Hepatocyte (in vitro differentiated cells): ENCODE results near the gene RASAL3. TPM values are rescaled to one million over a fixed set of nuclear protein-coding genes. Genes with fewer than 3 reads are reported as not detected.

Source experiments
- DNase-seq: peaks from one replicate; pipeline ENCODE4 v3.0.0-alpha.2; 2016; ENCODE audit warnings: low spot score
- H2AFZ ChIP-seq: fragments of 200-600 bp; sonication (generic); 2 replicates; pipeline ENCODE4 v1.6.0; 2016; ENCODE audit warnings: antibody characterized with exemption, mild to moderate bottlenecking
- H3K27ac ChIP-seq: fragments of 200-600 bp; sonication (generic); 2 replicates; pipeline ENCODE4 v1.5.1; 2016; ENCODE audit warnings: mild to moderate bottlenecking
- H3K27me3 ChIP-seq: fragments of 200-600 bp; sonication (generic); 2 replicates; pipeline ENCODE4 v1.6.1; 2016
- H3K36me3 ChIP-seq: fragments of 200-600 bp; sonication (generic); replicated peaks from 2 replicates; pipeline ENCODE4 v1.5.1; 2016; ENCODE audit warnings: low read depth; ENCODE audit not compliant: insufficient read depth
- H3K4me1 ChIP-seq: fragments of 200-600 bp; sonication (generic); 2 replicates; pipeline ENCODE4 v1.5.1; 2016; ENCODE audit warnings: mild to moderate bottlenecking, moderate library complexity; ENCODE audit not compliant: insufficient read depth
- H3K4me2 ChIP-seq: fragments of 200-600 bp; sonication (generic); 2 replicates; pipeline ENCODE4 v1.6.0; 2016
- H3K4me3 ChIP-seq: fragments of 200-600 bp; sonication (generic); 2 replicates; pipeline ENCODE4 v1.5.1; 2016; ENCODE audit warnings: mild to moderate bottlenecking
- H3K79me2 ChIP-seq: fragments of 200-600 bp; sonication (generic); 2 replicates; pipeline ENCODE4 v1.6.0; 2017; ENCODE audit warnings: mild to moderate bottlenecking
- H3K9me2 ChIP-seq: fragments of 200-600 bp; sonication (generic); replicated peaks from 2 replicates; pipeline ENCODE4 v1.6.0; 2017; ENCODE audit warnings: mild to moderate bottlenecking; ENCODE audit not compliant: insufficient read depth
- H3K9me3 ChIP-seq: fragments of 200-600 bp; sonication (generic); 2 replicates; pipeline ENCODE4 v1.5.1; 2016; ENCODE audit warnings: low read depth, mild to moderate bottlenecking
- H4K20me1 ChIP-seq: fragments of 200-600 bp; sonication (generic); 2 replicates; pipeline ENCODE4 v1.6.0; 2016; ENCODE audit warnings: mild to moderate bottlenecking; ENCODE audit not compliant: insufficient read depth, poor library complexity, severe bottlenecking
- CTCF ChIP-seq: fragments of 200-600 bp; sonication (generic); IDR thresholded peaks from 2 replicates; pipeline ENCODE4 v1.5.1; 2016; ENCODE audit warnings: antibody characterized with exemption, mild to moderate bottlenecking; ENCODE audit not compliant: poor library complexity
- EZH2 ChIP-seq: fragments of 200-600 bp; sonication (generic); IDR thresholded peaks from 2 replicates; pipeline ENCODE4 v1.6.1; 2016; ENCODE audit warnings: antibody characterized with exemption, mild to moderate bottlenecking, borderline replicate concordance
- EZH2phosphoT487 ChIP-seq: fragments of 200-600 bp; sonication (generic); IDR thresholded peaks from one replicate; pipeline ENCODE4 v1.6.1; 2018; ENCODE audit warnings: antibody characterized with exemption, mild to moderate bottlenecking, low read depth, moderate library complexity; ENCODE audit not compliant: unreplicated experiment, severe bottlenecking
- WGBS: methylation state at CpG from one replicate; pipeline ENCODE4 v1.1.6; 2016; ENCODE audit warnings: low lambda C conversion rate; ENCODE audit errors: missing lambda C conversion rate; 5-methylcytosine and 5-hydroxymethylcytosine counted together
- polyA plus RNA-seq: library from polyadenylated mRNA; unstranded; fragments of >200 nt; fragmentation: Nextera tagmentation; extraction: Ambion mirVana; gene quantifications from 2 replicates; pipeline ENCODE4 v1.2.1, GENCODE V29; 2016
- total RNA-seq: library from RNA; depleted of rRNA; stranded (reverse); fragments of >200 nt; gene quantifications from 2 replicates; pipeline ENCODE4 v1.2.3, GENCODE V29; 2014

RASAL3 gene
- total and polyA plus RNA-seq, 2 experiments from 2014 or later = 0.07 to 0.23 TPM

GRCh38 chr19:15468675-15469512, 4.5 kb upstream of the RASAL3 start:
- H3K4me2 ChIP-seq = no peak overlapping the region
- no peaks in the 10 kb centered on the region for H3K36me3 ChIP-seq
- no peaks in the 10 kb centered on the region for H3K79me2 ChIP-seq
- WGBS = 71% methylated on average over 12 of the region's 12 CpGs
- H3K9me2 ChIP-seq = no peaks in the 10 kb centered on the region
- H4K20me1 ChIP-seq = no peaks in the 10 kb centered on the region
- H2AFZ ChIP-seq = no peak overlapping the region
- H3K9me3 ChIP-seq = no peaks in the 10 kb centered on the region
- no peak overlapping the region for H3K27ac ChIP-seq
- peaks cover 32% of the 10 kb centered on the region for H3K27me3 ChIP-seq
- no peak for DNase-seq
- TF ChIP-seq CTCF = no peak
- no peak for TF ChIP-seq EZH2
- no peak for TF ChIP-seq EZH2phosphoT487
- no peak overlapping the region for H3K4me3 ChIP-seq
- no peaks in the 10 kb centered on the region for H3K4me1 ChIP-seq

- H4K20me1 ChIP-seq = no peaks in the 10 kb centered on the region
- no peak overlapping the region for H3K27ac ChIP-seq
- no peak for DNase-seq
- no peaks in the 10 kb centered on the region for H3K9me2 ChIP-seq
- H3K4me2 ChIP-seq = no peak overlapping the region
- no peak overlapping the region for H2AFZ ChIP-seq
- WGBS = 78% methylated on average over 6 of the region's 6 CpGs
- no peak overlapping the region for H3K4me3 ChIP-seq
- H3K79me2 ChIP-seq = no peaks in the 10 kb centered on the region
- no peaks in the 10 kb centered on the region for H3K36me3 ChIP-seq
- no peaks in the 10 kb centered on the region for H3K4me1 ChIP-seq
- no peak for TF ChIP-seq CTCF
- no peak for TF ChIP-seq EZH2
- TF ChIP-seq EZH2phosphoT487 = no peak
- H3K9me3 ChIP-seq = no peaks in the 10 kb centered on the region
- peaks cover 38% of the 10 kb centered on the region for H3K27me3 ChIP-seq
These were observed 3.4 kb upstream of the RASAL3 start for GRCh38 chr19:15467734-15468214.

GRCh38 chr19:15466851-15467733, 2.7 kb upstream of the RASAL3 start:
- Histone ChIP-seq H3K4me2 (no peak overlapping the region), H4K20me1 (no peaks in the 10 kb centered on the region), H3K4me3 (no peak overlapping the region), H3K27me3 (peaks cover 38% of the 10 kb centered on the region), H3K9me3 (no peaks in the 10 kb centered on the region), H3K36me3 (no peaks in the 10 kb centered on the region), H3K9me2 (no peaks in the 10 kb centered on the region), H3K4me1 (no peaks in the 10 kb centered on the region), H2AFZ (no peak overlapping the region), H3K79me2 (no peaks in the 10 kb centered on the region), H3K27ac (no peak overlapping the region)
- no peak for TF ChIP-seq EZH2phosphoT487
- no peak for TF ChIP-seq EZH2
- no peak for TF ChIP-seq CTCF
- DNase-seq = no peak
- WGBS = 60% methylated on average over 8 of the region's 8 CpGs
